GM18507 (cell line): Measurements from ENCODE around the gene GLYATL2.

Experiments used
- DNase-seq: peaks from one replicate; pipeline ENCODE4 v3.0.0; 2011; ENCODE audit warnings: low read depth; ENCODE audit not compliant: insufficient read length; ENCODE audit errors: extremely low spot score
- FAIRE-seq: peaks from 2 replicates; lab custom pipeline; 2011; peaks lifted over from hg19 to GRCh38; lab: Jason Lieb, UNC

The GLYATL2 gene, protein sequence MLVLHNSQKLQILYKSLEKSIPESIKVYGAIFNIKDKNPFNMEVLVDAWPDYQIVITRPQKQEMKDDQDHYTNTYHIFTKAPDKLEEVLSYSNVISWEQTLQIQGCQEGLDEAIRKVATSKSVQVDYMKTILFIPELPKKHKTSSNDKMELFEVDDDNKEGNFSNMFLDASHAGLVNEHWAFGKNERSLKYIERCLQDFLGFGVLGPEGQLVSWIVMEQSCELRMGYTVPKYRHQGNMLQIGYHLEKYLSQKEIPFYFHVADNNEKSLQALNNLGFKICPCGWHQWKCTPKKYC

DNA sequence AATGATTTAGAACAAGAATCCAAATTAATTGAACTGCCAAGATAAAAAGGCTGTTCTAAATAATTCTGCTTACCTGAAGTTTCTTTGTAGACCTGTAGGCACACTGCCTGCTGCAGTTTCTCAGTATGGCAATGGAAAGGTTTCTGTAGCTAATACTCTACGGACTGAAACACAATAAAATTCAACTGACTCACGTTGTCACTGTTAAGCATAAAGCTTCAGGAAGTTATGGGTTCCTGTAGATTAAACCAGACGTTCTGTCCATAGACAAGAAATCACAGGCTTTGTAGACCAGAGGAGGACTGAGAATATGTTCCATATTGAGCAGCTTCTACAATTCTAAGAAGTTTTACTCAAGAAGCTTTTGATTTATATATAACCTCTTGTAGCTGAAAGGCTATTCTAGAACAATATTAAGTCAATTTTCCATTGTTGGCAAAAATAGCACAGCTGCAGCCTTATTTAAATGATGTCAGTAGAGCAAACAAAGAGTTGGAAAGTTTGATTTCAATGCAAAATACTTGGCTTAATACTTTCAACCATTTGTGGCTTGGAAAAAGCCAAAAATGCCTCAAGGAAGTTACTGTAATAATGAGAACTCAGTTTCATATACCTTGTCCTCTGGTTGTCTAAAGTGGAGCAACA, at the start of gene GLYATL2:
Gene GLYATL2 (minus strand): TSS at position 344 of the 645 bp plus-strand sequence. CDS start 5,092 bp downstream, outside the sequence.
- no peak for DNase-seq
- FAIRE-seq = no peak

DNA sequence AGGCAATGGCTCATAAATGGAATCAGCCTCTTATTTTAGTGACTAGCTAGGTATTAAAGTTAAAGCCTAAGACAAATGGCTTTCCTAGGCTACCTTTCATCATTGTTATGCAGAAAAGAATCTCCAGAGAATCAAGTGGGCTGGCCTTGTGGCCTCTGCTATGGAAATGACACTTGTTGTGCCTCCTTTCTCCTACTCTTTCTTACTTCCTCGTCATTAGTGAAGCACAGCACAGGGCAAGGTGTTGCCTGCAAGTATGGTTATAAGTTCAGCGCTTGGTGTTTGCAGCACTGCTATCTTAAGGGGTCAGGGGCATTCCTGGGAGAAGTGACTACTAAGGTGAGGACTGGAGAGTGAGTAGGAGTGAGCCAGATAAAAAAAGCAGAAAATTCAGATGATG, 49.4 kb upstream of the GLYATL2 start:
- FAIRE-seq (no peak), DNase-seq (no peak)

DNA sequence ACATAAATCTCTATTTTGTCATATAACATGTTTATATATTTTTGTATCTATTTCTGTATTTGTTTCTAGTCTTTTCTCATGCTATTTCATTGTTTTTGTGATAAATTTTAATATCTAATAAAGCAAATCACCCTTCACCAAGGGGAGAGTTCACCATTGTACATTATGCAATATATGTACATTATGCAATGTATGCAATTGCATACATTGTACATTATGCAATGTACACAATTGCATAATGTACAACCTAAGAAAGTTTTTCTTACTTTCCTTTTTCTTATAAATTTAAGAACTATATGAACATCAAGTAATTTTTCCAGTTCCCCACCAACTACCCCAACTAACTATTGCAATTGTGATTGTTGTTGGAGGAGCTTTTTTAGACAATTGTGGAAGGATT, 44.1 kb upstream of the GLYATL2 start:
- no peak for FAIRE-seq
- no peak for DNase-seq

DNA sequence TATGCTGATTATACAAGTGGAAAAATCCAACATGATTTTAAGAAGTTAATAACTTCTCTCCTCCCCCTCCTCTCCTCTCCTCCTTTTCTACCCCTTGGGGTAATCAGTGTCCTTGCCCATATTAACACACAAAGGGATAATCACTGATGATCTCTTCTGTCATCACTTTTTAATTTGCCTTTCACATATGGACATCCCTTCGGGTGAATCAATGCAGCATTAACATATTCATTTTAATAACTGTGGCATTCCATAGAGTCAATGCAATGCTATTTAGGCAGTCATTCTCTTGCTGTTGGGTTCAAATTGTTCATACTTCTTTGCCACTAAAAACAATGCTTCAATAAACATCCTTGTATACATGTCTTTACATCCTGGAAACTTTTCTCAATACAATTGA, 42.9 kb upstream of the GLYATL2 start:
- FAIRE-seq (no peak), DNase-seq (no peak)

DNA sequence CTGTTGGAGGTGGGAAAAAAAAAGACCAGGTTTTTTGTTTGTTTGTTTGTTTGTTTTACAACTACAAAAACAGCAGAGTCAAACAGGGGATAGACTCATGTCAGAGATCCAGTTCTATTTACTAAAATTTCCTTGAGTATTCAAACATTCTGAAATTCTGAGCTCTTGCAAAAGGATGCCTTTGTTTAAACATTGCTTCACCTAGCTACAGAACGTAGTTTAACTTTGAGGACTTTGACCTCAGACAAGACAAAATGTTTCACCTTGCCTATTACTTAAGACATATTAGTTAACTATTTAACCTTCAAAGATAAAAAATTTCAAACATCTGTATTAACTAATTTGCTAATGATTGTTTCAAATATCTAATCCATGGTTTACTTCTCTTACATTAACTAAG, 36.1 kb upstream of the GLYATL2 start:
- DNase-seq (no peak), FAIRE-seq (no peak)

DNA sequence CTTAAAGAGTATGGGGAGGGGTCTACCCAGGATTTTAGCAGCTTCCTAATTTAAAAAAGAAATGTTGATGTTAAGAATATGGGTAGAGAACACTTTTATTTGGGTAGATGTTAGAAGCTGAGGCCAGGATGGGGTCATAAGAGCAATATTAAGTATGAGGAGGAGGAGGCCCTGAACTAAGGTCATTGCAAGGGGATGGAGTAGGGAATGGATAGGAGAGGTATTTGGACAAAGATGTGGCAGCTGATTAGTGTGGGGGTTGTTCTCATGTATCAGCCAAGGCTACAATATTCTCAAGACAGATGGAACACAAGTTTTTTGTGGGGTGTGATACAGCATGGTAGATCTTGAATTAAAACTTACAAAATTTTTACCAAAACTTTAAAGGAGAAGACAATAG, 35.7 kb upstream of the GLYATL2 start:
- DNase-seq (no peak), FAIRE-seq (no peak)

DNA sequence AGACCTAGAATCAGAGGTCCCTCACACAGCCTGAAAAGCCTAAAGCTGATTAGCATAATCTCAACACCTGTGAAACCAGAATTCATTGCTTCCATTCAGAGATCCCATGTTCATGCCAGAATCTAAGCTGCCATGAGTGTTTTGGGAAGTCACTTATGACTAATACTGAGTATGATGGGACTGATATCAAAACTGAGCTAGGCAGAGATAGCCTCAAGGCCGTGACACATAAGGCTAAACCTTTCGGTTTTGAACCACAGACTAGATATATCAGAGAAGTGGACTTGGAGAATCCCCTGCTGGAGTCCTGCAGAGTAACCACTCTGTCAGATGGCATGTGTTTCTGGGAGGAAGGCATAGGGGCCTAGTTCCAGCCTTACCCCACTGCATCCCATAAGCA, 23.1 kb upstream of the GLYATL2 start:
- DNase-seq (no peak), FAIRE-seq (no peak)

DNA sequence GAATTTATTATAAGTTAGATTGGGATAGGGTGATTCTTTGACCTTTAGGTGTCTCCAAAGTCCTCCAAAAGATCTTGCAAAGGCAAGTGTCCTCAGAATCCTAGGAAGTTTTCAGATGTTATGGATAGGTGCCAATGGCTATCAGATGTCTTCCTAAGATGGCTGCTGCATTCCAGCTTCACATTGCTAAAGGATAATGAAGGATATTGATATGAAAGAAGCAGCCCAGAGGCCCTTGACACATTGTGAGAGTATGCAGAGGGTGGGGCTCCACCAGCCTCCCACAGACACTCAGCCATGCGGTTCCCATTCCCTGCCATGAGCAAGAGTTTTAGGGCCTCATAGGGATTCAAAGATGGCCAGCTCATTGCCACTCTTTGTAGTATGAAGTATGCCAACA, 22.3 kb upstream of the GLYATL2 start:
- FAIRE-seq (no peak), DNase-seq (no peak)

DNA sequence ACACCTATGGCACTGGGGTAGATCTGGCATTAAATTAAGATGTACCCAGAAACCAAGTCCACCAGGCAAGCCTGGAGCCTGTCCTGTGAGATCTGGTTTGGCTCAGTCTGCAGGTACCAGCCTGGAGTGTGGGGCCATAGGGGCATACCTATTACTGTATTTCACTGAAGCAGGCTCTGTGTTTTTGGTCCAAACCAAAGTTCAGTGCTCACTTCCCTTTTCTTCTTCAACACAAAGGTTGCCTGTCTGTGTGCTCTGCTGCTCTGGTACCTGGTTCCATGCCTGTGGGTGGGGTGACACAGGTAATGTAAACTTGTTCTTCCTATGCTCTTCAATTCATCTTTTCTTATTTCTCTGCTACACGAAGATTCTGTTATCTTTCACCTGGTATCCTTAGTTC, 19.8 kb upstream of the GLYATL2 start:
- no peak for FAIRE-seq
- DNase-seq = no peak

DNA sequence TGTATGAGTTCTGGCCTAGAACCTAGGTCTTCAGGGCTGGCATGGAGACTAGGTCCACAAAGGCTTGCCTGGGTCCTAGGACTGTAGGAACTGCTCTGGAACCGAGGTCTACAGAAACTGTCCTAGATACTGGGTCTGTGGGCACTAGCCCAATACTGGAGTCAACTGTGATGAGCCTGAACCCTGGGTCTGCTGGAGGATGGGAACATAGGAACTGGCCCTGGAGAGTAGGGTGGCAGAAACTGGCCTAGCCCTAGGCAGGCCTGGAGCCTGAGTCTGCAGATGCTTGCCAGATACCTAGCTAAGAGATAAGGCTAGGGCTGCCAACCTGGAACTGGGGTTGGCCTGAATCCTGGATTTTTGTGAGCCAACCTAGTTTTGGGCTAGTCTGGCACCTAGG, 19.2 kb upstream of the GLYATL2 start:
- FAIRE-seq (no peak), DNase-seq (no peak)

DNA sequence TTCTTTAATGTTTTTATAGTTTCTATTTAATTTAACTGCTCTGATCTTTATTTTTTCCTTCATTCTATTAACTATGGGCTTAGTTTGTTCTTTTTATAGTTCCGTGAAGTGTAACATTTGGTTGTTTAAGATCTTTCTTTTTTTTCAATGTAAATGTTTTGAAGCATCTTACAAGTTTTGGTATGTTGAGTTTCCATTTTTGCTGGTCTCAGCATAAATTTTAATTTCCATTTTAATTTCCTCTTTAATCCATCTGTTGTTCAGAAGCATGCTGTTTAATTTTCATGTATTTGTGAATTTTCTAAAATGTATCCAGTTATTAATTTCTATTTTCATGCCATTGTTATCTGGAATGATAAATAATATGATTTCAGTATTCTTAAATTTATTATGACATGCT, 17.0 kb upstream of the GLYATL2 start:
- FAIRE-seq = no peak
- DNase-seq = no peak

DNA sequence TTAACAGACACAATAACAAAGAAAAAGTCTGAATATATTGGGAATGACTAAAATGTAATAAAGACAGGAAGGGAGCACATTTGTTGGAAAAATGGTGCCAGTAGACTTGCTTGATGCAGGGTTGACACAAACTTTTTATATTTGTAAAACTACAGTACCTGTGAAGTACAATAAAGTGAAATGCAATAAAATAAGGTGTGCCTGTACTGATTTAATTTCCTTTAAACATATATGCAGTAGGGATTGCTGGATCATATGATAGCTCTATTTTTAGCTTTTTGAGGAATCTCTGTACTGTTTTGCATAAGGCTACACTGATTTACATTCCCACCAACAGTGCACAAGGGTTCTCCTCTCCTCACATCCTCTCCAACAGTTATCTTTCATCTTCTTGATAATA, 12.3 kb upstream of the GLYATL2 start:
- FAIRE-seq = no peak
- no peak for DNase-seq

DNA sequence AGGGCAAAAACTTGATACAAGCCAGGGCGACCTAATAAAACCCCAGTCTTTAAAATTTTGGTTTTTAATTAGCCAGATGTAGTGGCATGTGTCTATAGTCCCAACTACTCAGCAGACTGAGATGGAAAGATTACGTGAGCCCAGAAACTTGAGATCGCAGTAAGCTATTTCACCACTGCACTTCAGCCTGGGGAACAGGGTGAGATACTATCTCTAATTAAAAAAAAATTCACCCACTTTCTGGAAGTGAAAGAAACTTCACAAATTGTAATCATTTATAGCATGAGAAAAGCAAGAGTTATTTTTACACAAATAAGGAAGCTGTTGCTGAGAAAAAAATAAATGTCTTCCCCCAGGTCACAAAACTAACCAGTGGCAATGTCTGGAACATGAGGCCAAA, 882 bp upstream of the GLYATL2 start:
- no peak for DNase-seq
- FAIRE-seq = no peak

DNA sequence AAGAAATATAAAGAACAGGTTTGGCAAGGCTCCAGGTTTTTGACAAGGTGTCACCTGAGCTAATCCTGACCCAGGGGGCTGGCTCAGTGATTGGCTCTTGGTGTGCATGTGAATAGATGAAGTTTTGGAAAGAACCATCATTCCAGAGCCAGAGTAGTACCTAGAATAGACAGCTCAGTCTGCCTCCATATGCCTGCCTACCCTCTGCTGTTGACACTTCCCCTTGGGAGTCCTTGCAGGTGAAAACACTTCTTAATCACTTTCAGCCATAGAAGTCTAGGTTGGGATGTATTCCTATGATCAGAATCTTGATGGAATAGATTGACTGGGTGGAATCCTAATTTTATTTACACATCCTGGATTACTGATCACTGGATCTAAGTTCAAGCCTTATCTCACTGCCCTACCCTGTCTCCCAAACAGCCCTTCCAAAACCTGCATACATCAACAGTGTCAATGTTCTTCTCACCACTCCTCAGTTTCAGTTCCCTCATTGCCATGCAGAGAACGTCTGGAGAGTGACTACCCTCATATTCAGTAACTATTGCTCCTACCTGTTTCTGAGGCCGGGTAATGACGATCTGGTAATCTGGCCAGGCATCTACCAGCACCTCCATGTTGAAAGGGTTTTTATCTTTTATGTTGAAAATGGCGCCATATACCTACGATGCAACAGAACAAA, 6.7 kb downstream of the GLYATL2 start:
- DNase-seq = no peak
- no peak for FAIRE-seq

DNA sequence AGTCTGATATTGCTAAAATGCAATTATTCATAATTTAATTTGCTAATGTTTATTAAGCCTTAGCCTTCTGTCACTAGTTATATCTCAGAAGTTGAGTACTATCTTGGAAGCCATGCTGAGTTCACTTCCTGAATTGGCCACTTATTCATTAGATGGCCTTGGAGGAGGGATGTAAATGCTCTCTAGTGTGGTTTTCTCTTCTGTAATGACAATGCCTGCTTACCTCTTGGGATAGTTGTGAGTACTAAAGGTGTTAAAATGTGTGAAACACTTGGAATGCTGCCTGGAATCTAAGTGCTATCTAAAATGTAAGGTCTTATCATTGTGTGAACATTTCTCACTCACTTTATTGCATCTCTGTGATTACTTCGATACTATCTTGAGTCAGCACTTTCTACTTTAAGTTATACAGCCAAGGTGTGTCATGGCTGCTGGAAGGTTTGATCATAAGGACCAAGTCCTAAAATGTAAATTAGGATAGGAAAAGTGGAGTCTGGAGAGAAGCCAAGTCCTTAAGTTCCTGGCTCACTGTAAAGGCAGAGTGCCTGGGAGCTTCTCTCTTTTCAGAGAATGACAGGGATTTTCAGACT, 12.4 kb downstream of the GLYATL2 start:
- FAIRE-seq = no peak
- DNase-seq = no peak

DNA sequence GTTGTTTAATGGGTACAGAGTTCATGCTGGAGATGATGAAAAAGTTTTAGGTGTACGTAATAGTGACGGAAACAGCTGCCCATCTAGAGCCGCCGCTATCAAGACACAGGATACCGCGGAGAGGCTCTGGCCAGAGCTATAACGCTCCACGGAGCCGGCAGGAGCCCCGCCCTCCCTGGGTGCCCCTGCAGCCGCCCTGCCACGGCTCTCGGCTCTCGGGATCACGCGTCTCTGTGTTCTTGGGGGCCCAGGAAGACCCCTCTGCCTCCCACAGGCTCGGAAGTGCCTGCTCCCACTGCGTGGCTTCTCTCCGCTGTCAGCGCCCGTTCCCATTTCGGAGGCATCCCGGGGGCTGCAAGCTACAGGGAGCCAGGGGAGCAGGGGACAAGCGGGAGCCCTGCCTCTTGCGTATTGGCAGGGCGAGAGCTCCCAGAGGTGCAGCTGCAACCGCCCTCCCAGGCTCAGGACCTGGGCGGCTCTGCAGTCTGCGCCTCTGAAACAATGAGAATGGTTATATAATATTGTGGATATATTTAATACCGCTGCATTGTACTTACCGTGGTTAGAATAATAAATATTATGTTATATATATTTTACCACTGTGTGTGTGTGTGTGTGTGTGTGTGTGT, 13.7 kb downstream of the GLYATL2 start:
- no peak for FAIRE-seq

DNA sequence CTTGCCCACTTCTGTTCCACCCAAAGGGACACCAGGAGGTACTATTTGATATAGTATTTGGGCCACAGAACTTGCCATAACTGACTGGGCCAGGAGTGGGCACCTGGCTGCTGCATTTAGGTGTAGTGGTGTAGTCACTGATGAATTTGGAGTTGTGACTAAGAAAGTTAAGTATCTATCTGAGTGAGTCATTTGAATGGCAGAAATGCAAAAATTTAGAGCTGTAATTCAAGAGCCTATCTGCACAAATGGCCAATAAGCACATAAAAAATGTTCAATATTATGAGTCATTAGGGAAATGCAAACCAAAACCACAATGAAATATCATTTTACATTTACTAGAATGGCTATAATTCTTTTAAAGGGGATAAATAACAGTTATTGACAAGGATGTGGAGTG, 14.7 kb downstream of the GLYATL2 start:
- DNase-seq = no peak

More for the DNA sequence above, 13.7 kb downstream of the GLYATL2 start:
- DNase-seq = no peak

DNA sequence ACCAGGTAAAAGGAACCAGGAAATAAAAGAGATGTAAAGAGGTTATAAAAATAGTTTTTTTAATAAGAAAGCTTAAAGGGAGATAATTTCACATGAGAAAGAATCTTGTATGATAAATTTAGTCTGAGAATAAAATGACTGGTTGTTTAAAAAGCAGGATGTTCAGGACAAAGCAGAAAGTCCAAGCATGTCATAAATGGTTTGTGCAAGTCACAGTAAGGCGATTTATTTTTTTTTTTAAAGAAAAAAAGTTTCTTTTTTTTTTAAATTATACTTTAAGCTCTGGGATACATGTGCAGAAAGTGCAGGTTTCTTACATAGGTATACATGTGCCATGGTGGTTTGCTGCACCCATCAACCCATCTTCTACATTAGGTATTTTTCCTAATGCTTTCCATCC, 30.8 kb downstream of the GLYATL2 start:
- FAIRE-seq = no peak
- no peak for DNase-seq

More for the DNA sequence above, 14.7 kb downstream of the GLYATL2 start:
- FAIRE-seq = no peak

DNA sequence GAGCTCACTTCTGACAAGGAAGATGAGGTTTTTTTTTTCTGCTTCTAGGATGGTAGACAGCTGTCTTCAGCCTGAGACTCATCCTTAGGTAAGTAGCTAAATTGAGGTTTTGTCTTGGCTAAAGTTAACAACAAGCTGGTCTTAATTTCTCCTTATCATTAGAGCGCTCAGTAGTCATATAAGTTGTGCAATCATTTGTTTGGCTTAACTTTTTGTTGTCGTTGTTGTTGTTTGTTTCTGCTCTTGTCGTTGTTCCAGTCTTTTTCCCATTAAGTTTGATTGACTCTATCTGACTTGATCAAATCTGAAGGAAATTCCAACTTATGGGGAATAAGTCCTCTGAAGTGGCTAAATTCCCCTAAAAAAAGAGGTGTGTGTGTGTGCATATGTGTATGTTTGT, 33.0 kb downstream of the GLYATL2 start:
- no peak for DNase-seq
- no peak for FAIRE-seq

DNA sequence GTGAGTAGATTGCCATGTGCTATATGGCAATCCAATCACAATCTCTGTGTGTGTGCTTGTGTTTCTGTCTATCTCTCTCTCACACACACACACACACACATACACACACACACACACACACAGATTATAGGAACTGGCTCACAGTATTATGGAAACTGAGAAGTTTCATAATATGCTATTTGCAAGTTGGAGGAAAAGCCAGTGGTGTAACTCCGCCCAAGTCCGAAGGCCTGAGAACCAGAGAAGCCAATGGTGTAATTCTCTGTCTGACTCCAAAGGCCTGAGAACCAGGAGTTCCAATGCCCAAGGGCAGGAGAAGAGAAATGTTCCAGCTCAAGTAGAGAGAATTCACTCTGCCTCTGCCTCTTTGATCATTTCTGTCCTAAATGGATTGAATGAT, 37.2 kb downstream of the GLYATL2 start:
- no peak for DNase-seq
- no peak for FAIRE-seq
